HG03571 (cell line): Measurements from ENCODE around the gene CTAGE6.
A peak's percentile ranks its signal among the peaks of the same experiment; 100 is the strongest.
"Not testable (repeated sequence)": the region's sequence is repeated elsewhere in the genome, so short reads cannot be mapped to it uniquely, and the experiment has no call there.

ENCODE experiments used
- ATAC-seq: cut with Tn5 transposase; IDR thresholded peaks from one replicate; pipeline ENCODE4 v1.9.1; 2021; ENCODE audit not compliant: unreplicated experiment

The CTAGE6 gene

GRCh38 chr7:143757596-143757995 is at the start of gene CTAGE6:
CTAGE6 (minus strand) TSS chr7:143757696; CDS start chr7:143757658, 38 bp downstream.
- ATAC-seq, result not testable (repeated sequence)

GRCh38 chr7:143806664-143807071 is 49.2 kb upstream of the CTAGE6 start:
- ATAC-seq, result not testable (repeated sequence)

- ATAC-seq, result not testable (repeated sequence)
Observed at GRCh38 chr7:143797896-143798290, 40.4 kb upstream of the CTAGE6 start.

GRCh38 chr7:143797119-143797895 is 39.8 kb upstream of the CTAGE6 start:
- not testable (repeated sequence) for ATAC-seq

GRCh38 chr7:143795653-143796052 is 38.2 kb upstream of the CTAGE6 start:
- not testable (repeated sequence) for ATAC-seq

- not testable (repeated sequence) for ATAC-seq
Observed at GRCh38 chr7:143792633-143793032, 35.1 kb upstream of the CTAGE6 start.

GRCh38 chr7:143785415-143786182 is 28.1 kb upstream of the CTAGE6 start:
- ATAC-seq, result not testable (repeated sequence)

GRCh38 chr7:143779591-143779990 is 22.1 kb upstream of the CTAGE6 start:
- ATAC-seq, result not testable (repeated sequence)

GRCh38 chr7:143772738-143773468 is 15.4 kb upstream of the CTAGE6 start:
- ATAC-seq, result not testable (repeated sequence)

GRCh38 chr7:143767531-143767930 is 10.0 kb upstream of the CTAGE6 start:
- ATAC-seq, result not testable (repeated sequence)

- ATAC-seq, result not testable (repeated sequence)
Observed at GRCh38 chr7:143765678-143766077, 8.2 kb upstream of the CTAGE6 start.

- ATAC-seq, result not testable (repeated sequence)
Observed at GRCh38 chr7:143763065-143763464, 5.6 kb upstream of the CTAGE6 start.

GRCh38 chr7:143745340-143745739 is 12.2 kb downstream of the CTAGE6 start:
- ATAC-seq, result not testable (repeated sequence)

GRCh38 chr7:143737037-143737819 is 20.3 kb downstream of the CTAGE6 start:
- peak; percentile 56 for ATAC-seq

- ATAC-seq, result no peak
Observed at GRCh38 chr7:143735962-143736361, 21.5 kb downstream of the CTAGE6 start.

- ATAC-seq, result no peak
Observed at GRCh38 chr7:143733876-143734275, 23.6 kb downstream of the CTAGE6 start.

- ATAC-seq, result no peak
Observed at GRCh38 chr7:143728333-143728862, 29.1 kb downstream of the CTAGE6 start.

- ATAC-seq, result peak; percentile 69
Observed at GRCh38 chr7:143727561-143727960, 29.9 kb downstream of the CTAGE6 start.

GRCh38 chr7:143726143-143726542 is 31.4 kb downstream of the CTAGE6 start:
- ATAC-seq, result not testable (repeated sequence)

- ATAC-seq, result not testable (repeated sequence)
Observed at GRCh38 chr7:143720335-143720734, 37.2 kb downstream of the CTAGE6 start.
